22Rv1 (cell line): ENCODE data around the gene HBA2.

Experiments
- H3K27ac ChIP-seq: fragments of 450-650 bp; 2 replicates; pipeline ENCODE4 v1.5.1; 2017
- ZFX ChIP-seq: fragments of 450-650 bp; IDR thresholded peaks from 2 replicates; pipeline ENCODE4 v1.6.1; 2017; ENCODE audit warnings: antibody characterized with exemption, borderline replicate concordance
- TF ChIP-seq, protein P1 (sequence below): fragments of 450-650 bp; IDR thresholded peaks from 2 replicates; pipeline ENCODE4 v1.5.1; 2017; ENCODE audit warnings: mild to moderate bottlenecking

The HBA2 gene

DNA sequence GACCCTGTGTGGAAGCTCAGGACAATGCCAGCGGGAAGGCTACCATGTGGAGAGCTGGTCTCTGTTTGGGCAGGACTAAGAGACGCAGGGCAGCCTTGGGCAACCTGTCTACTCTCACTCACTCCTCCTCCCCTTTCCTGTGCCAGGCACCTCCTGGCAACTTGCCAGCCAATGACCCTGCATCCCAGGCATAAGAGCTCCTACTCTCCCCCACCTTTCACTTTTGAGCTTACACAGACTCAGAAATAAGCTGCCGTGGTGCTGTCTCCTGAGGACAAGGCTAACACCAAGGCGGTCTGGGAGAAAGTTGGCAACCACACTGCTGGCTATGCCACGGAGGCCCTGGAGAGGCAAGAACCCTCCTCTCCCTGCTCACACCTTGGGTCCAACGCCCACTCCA, 4.3 kb upstream of the HBA2 start:
- peak overlapping the region; percentile 55 for H3K27ac ChIP-seq
- TF ChIP-seq, protein P1, sequence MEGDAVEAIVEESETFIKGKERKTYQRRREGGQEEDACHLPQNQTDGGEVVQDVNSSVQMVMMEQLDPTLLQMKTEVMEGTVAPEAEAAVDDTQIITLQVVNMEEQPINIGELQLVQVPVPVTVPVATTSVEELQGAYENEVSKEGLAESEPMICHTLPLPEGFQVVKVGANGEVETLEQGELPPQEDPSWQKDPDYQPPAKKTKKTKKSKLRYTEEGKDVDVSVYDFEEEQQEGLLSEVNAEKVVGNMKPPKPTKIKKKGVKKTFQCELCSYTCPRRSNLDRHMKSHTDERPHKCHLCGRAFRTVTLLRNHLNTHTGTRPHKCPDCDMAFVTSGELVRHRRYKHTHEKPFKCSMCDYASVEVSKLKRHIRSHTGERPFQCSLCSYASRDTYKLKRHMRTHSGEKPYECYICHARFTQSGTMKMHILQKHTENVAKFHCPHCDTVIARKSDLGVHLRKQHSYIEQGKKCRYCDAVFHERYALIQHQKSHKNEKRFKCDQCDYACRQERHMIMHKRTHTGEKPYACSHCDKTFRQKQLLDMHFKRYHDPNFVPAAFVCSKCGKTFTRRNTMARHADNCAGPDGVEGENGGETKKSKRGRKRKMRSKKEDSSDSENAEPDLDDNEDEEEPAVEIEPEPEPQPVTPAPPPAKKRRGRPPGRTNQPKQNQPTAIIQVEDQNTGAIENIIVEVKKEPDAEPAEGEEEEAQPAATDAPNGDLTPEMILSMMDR: no peak
- TF ChIP-seq ZFX: no peak

DNA sequence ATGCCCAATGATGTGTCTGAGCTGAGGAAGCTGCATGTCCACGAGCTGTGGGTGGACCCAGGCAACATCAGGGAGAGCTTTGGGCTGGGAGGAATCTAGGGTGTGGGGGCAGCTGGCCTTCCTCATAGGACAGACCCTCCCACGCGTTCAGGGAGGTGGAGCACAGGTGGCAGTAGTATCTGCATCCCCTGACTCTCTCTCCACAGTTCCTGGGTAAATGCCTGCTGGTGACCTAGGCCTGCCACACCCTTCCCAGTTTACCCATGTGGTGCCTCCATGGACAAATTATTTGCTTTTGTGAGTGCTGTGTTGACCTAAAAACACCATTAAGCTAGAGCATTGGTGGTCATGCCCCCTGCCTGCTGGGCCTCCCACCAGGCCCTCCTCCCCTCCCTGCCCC, 3.7 kb upstream of the HBA2 start:
- TF ChIP-seq, protein P1: no peak
- TF ChIP-seq ZFX: no peak

DNA sequence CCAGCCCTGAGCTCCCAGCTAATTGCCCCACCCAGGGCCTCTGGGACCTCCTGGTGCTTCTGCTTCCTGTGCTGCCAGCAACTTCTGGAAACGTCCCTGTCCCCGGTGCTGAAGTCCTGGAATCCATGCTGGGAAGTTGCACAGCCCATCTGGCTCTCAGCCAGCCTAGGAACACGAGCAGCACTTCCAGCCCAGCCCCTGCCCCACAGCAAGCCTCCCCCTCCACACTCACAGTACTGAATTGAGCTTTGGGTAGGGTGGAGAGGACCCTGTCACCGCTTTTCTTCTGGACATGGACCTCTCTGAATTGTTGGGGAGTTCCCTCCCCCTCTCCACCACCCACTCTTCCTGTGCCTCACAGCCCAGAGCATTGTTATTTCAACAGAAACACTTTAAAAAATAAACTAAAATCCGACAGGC, 2.6 kb upstream of the HBA2 start:
- peak overlapping the region; percentile 55 for H3K27ac ChIP-seq

More for the DNA sequence above, 3.7 kb upstream of the HBA2 start:
- peak overlapping the region; percentile 55 for H3K27ac ChIP-seq

DNA sequence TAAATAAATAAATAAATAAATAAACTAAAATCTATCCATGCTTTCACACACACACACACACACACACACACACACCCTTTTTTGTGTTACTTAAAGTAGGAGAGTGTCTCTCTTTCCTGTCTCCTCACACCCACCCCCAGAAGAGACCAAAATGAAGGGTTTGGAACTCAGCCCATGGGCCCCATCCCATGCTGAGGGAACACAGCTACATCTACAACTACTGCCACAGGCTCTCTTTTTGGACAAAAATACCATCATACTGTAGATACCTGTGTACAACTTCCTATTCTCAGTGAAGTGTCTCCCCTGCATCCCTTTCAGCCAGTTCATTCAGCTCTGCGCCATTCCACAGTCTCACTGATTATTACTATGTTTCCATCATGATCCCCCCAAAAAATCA, 1.9 kb upstream of the HBA2 start:
- TF ChIP-seq ZFX: no peak
- TF ChIP-seq, protein P1: no peak
- no peak overlapping the region for H3K27ac ChIP-seq

DNA sequence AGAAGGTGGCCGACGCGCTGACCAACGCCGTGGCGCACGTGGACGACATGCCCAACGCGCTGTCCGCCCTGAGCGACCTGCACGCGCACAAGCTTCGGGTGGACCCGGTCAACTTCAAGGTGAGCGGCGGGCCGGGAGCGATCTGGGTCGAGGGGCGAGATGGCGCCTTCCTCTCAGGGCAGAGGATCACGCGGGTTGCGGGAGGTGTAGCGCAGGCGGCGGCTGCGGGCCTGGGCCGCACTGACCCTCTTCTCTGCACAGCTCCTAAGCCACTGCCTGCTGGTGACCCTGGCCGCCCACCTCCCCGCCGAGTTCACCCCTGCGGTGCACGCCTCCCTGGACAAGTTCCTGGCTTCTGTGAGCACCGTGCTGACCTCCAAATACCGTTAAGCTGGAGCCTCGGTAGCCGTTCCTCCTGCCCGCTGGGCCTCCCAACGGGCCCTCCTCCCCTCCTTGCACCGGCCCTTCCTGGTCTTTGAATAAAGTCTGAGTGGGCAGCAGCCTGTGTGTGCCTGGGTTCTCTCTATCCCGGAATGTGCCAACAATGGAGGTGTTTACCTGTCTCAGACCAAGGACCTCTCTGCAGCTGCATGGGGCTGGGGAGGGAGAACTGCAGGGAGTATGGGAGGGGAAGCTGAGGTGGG, 657 bp downstream of the HBA2 start:
- peak overlapping the region; percentile 65 for H3K27ac ChIP-seq

DNA sequence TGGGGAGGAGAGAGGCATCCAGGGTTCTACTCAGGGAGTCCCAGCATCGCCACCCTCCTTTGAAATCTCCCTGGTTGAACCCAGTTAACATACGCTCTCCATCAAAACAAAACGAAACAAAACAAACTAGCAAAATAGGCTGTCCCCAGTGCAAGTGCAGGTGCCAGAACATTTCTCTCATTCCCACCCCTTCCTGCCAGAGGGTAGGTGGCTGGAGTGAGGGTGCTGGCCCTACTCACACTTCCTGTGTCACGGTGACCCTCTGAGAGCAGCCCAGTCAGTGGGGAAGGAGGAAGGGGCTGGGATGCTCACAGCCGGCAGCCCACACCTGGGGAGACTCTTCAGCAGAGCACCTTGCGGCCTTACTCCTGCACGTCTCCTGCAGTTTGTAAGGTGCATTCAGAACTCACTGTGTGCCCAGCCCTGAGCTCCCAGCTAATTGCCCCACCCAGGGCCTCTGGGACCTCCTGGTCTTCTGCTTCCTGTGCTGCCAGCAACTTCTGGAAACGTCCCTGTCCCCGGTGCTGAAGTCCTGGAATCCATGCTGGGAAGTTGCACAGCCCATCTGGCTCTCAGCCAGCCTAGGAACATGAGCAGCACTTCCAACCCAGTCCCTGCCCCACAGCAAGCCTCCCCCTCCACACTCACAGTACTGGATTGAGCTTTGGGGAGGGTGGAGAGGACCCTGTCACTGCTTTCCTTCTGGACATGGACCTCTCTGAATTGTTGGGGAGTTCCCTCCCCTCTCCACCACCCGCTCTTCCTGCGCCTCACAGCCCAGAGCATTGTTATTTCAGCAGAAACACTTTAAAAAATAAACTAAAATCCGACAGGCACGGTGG, 1.5 kb downstream of the HBA2 start:
- peak overlapping the region; percentile 70 for H3K27ac ChIP-seq

DNA sequence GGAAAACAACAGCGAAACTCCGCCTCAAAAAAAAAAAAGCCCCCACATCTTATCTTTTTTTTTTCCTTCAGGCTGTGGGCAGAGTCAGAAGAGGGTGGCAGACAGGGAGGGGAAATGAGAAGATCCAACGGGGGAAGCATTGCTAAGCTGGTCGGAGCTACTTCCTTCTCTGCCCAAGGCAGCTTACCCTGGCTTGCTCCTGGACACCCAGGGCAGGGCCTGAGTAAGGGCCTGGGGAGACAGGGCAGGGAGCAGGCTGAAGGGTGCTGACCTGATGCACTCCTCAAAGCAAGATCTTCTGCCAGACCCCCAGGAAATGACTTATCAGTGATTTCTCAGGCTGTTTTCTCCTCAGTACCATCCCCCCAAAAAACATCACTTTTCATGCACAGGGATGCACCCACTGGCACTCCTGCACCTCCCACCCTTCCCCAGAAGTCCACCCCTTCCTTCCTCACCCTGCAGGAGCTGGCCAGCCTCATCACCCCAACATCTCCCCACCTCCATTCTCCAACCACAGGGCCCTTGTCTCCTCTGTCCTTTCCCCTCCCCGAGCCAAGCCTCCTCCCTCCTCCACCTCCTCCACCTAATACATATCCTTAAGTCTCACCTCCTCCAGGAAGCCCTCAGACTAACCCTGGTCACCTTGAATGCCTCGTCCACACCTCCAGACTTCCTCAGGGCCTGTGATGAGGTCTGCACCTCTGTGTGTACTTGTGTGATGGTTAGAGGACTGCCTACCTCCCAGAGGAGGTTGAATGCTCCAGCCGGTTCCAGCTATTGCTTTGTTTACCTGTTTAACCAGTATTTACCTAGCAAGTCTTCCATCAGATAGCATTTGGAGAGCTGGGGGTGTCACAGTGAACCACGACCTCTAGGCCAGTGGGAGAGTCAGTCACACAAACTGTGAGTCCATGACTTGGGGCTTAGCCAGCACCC, 2.6 kb downstream of the HBA2 start:
- TF ChIP-seq, protein P1: no peak
- no peak for TF ChIP-seq ZFX

DNA sequence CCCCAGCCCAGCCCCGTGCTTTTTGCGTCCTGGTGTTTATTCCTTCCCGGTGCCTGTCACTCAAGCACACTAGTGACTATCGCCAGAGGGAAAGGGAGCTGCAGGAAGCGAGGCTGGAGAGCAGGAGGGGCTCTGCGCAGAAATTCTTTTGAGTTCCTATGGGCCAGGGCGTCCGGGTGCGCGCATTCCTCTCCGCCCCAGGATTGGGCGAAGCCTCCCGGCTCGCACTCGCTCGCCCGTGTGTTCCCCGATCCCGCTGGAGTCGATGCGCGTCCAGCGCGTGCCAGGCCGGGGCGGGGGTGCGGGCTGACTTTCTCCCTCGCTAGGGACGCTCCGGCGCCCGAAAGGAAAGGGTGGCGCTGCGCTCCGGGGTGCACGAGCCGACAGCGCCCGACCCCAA, 3.3 kb downstream of the HBA2 start:
- peak overlapping the region; percentile 70 for H3K27ac ChIP-seq

More for the DNA sequence above, 2.6 kb downstream of the HBA2 start:
- peak overlapping the region; percentile 70 for H3K27ac ChIP-seq

DNA sequence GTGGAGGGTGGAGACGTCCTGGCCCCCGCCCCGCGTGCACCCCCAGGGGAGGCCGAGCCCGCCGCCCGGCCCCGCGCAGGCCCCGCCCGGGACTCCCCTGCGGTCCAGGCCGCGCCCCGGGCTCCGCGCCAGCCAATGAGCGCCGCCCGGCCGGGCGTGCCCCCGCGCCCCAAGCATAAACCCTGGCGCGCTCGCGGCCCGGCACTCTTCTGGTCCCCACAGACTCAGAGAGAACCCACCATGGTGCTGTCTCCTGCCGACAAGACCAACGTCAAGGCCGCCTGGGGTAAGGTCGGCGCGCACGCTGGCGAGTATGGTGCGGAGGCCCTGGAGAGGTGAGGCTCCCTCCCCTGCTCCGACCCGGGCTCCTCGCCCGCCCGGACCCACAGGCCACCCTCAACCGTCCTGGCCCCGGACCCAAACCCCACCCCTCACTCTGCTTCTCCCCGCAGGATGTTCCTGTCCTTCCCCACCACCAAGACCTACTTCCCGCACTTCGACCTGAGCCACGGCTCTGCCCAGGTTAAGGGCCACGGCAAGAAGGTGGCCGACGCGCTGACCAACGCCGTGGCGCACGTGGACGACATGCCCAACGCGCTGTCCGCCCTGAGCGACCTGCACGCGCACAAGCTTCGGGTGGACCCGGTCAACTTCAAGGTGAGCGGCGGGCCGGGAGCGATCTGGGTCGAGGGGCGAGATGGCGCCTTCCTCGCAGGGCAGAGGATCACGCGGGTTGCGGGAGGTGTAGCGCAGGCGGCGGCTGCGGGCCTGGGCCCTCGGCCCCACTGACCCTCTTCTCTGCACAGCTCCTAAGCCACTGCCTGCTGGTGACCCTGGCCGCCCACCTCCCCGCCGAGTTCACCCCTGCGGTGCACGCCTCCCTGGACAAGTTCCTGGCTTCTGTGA, 4.1 kb downstream of the HBA2 start, which contains the start of gene HBA1:
TSS of gene HBA1 (plus strand) at position 204 of the 906 bp plus-strand sequence. CDS start at position 241, 37 bp downstream.
- peak within 1 kb of the TSS; percentile 70 for H3K27ac ChIP-seq
